ENCODE measurements around the gene LRRC8B.

Gene LRRC8B

GRCh38 chr1:89635825-89636815, 111.5 kb downstream of the LRRC8B start:
- no peak for DNase-seq
- Histone ChIP-seq H3K4me3 (ENCODE audit: low read depth, low read length) (peak overlapping the region; percentile 20), H3K27ac (peak overlapping the region; percentile 35), H3K27me3 (replicated peaks) (no peaks in the 10 kb centered on the region), H3K36me3 (replicated peaks) (no peaks in the 10 kb centered on the region)
- in situ Hi-C loops (cut with HindIII; ENCODE audit: low pct_ligation_motif_present, low sequenced_read_pairs): no loop called here
- TF ChIP-seq CTCF (IDR thresholded peaks at IDR 0.05; ENCODE audit: low read depth, low read length, missing control alignments): no peak

- no peak for TF ChIP-seq CTCF (IDR thresholded peaks at IDR 0.05; ENCODE audit: low read depth, low read length, missing control alignments)
- DNase-seq: no peak
- Histone ChIP-seq H3K36me3 (replicated peaks) (no peaks in the 10 kb centered on the region), H3K27ac (no peak overlapping the region), H3K4me3 (ENCODE audit: low read depth, low read length) (no peak overlapping the region), H3K27me3 (replicated peaks) (no peaks in the 10 kb centered on the region)
- in situ Hi-C loops (cut with HindIII; ENCODE audit: low pct_ligation_motif_present, low sequenced_read_pairs): no loop called here
These were observed 112.9 kb downstream of the LRRC8B start for GRCh38 chr1:89637496-89637895.

GRCh38 chr1:89640440-89640839, 115.8 kb downstream of the LRRC8B start:
- H3K27ac ChIP-seq: no peak overlapping the region
- H3K27me3 ChIP-seq (replicated peaks): no peaks in the 10 kb centered on the region
- no peak for TF ChIP-seq CTCF (IDR thresholded peaks at IDR 0.05; ENCODE audit: low read depth, low read length, missing control alignments)
- no peak for DNase-seq
- no peaks in the 10 kb centered on the region for H3K36me3 ChIP-seq (replicated peaks)
- in situ Hi-C loops (cut with HindIII; ENCODE audit: low pct_ligation_motif_present, low sequenced_read_pairs): no loop called here
- no peak overlapping the region for H3K4me3 ChIP-seq (ENCODE audit: low read depth, low read length)

- DNase-seq: no peak
- Histone ChIP-seq H3K36me3 (replicated peaks) (no peaks in the 10 kb centered on the region), H3K27me3 (replicated peaks) (no peaks in the 10 kb centered on the region), H3K4me3 (ENCODE audit: low read depth, low read length) (no peak overlapping the region), H3K27ac (no peak overlapping the region)
- TF ChIP-seq CTCF (IDR thresholded peaks at IDR 0.05; ENCODE audit: low read depth, low read length, missing control alignments): no peak
- in situ Hi-C loops (cut with HindIII; ENCODE audit: low pct_ligation_motif_present, low sequenced_read_pairs): no loop called here
These were observed 117.2 kb downstream of the LRRC8B start for GRCh38 chr1:89641781-89642180.

- DNase-seq: no peak
- no peak for TF ChIP-seq CTCF (IDR thresholded peaks at IDR 0.05; ENCODE audit: low read depth, low read length, missing control alignments)
- Histone ChIP-seq H3K36me3 (replicated peaks) (no peaks in the 10 kb centered on the region), H3K4me3 (ENCODE audit: low read depth, low read length) (no peak overlapping the region), H3K27ac (no peak overlapping the region), H3K27me3 (replicated peaks) (no peaks in the 10 kb centered on the region)
- in situ Hi-C loops (cut with HindIII; ENCODE audit: low pct_ligation_motif_present, low sequenced_read_pairs): no loop called here
These were observed 118.9 kb downstream of the LRRC8B start for GRCh38 chr1:89643577-89643976.
